GM23338 (cell line): ENCODE data around the gene ARHGEF11. TPM values are rescaled to one million over a fixed set of nuclear protein-coding genes. Genes with fewer than 3 reads are reported as not detected.

Experiments used
- ATAC-seq: fragments of 200-7000 bp; cut with Tn5 transposase; 3 replicates; pipeline ENCODE4 v1.9.1; 2020
- DNase-seq: peaks from one replicate; pipeline ENCODE4 v3.0.0-alpha.2; 2015; ENCODE audit warnings: low spot score
- H2AFZ ChIP-seq: fragments of 200-600 bp; sonication (generic); 2 replicates; pipeline ENCODE4 v1.8.0; 2016; ENCODE audit warnings: antibody characterized with exemption, mild to moderate bottlenecking, moderate library complexity
- H3F3A ChIP-seq: fragments of 200-600 bp; sonication (generic); replicated peaks from 2 replicates; pipeline ENCODE4 v1.8.0; 2017; ENCODE audit warnings: antibody characterized with exemption, mixed run types, low read depth
- H3K27ac ChIP-seq: fragments of 200-600 bp; sonication (generic); 2 replicates; pipeline ENCODE4 v1.6.1; 2016; ENCODE audit warnings: low read depth
- H3K27me3 ChIP-seq: fragments of 200-600 bp; sonication (generic); 2 replicates; pipeline ENCODE4 v1.8.0; 2016; ENCODE audit warnings: mild to moderate bottlenecking, mixed run types, moderate library complexity; ENCODE audit not compliant: insufficient read depth
- H3K36me3 ChIP-seq: fragments of 200-600 bp; sonication (generic); 2 replicates; pipeline ENCODE4 v1.8.0; 2016; ENCODE audit warnings: mild to moderate bottlenecking; ENCODE audit not compliant: insufficient read depth
- H3K4me1 ChIP-seq: fragments of 200-600 bp; sonication (generic); 2 replicates; pipeline ENCODE4 v1.8.0; 2016; ENCODE audit warnings: mild to moderate bottlenecking, moderate library complexity; ENCODE audit not compliant: insufficient read depth
- H3K4me2 ChIP-seq: fragments of 200-600 bp; sonication (generic); 2 replicates; pipeline ENCODE4 v1.7.1; 2017; ENCODE audit warnings: mixed run types
- H3K4me3 ChIP-seq: fragments of 200-600 bp; sonication (generic); 2 replicates; pipeline ENCODE4 v1.6.1; 2016; ENCODE audit warnings: mixed run types
- H3K79me2 ChIP-seq: fragments of 200-600 bp; sonication (generic); replicated peaks from 2 replicates; pipeline ENCODE4 v1.8.0; 2017; ENCODE audit warnings: mild to moderate bottlenecking; ENCODE audit not compliant: insufficient read depth
- H3K9me2 ChIP-seq: fragments of 200-600 bp; sonication (generic); 2 replicates; pipeline ENCODE4 v1.8.0; 2017; ENCODE audit not compliant: insufficient read depth
- H4K20me1 ChIP-seq: fragments of 200-600 bp; sonication (generic); replicated peaks from 2 replicates; pipeline ENCODE4 v1.8.0; 2017; ENCODE audit warnings: mild to moderate bottlenecking; ENCODE audit not compliant: insufficient read depth
- H3K27ac Mint-ChIP-seq: 2 replicates; pipeline ENCODE4 v1.8.0; 2020; ENCODE audit warnings: inconsistent platforms, mild to moderate bottlenecking, moderate library complexity, mixed read lengths
- H3K27me3 Mint-ChIP-seq: 3 replicates; pipeline ENCODE4 v1.8.0; 2022; ENCODE audit warnings: low read depth, mild to moderate bottlenecking, moderate library complexity, mixed read lengths, inconsistent platforms; ENCODE audit not compliant: insufficient read depth, poor library complexity
- H3K36me3 Mint-ChIP-seq: 3 replicates; pipeline ENCODE4 v1.8.0; 2021; ENCODE audit warnings: low read depth, mild to moderate bottlenecking, inconsistent platforms, moderate library complexity, mixed read lengths
- H3K4me1 Mint-ChIP-seq: 3 replicates; pipeline ENCODE4 v1.8.0; 2020; ENCODE audit warnings: mild to moderate bottlenecking, inconsistent platforms, mixed read lengths
- H3K4me3 Mint-ChIP-seq: 3 replicates; pipeline ENCODE4 v1.8.0; 2021; ENCODE audit warnings: moderate library complexity, mild to moderate bottlenecking, inconsistent platforms, mixed read lengths
- H3K9me3 Mint-ChIP-seq: 3 replicates; pipeline ENCODE4 v1.8.0; 2020; ENCODE audit warnings: moderate library complexity, mild to moderate bottlenecking, inconsistent platforms, mixed read lengths
- CREB1 ChIP-seq: fragments of 250-450 bp; sonication (Bioruptor Pico); IDR thresholded peaks from 2 replicates; pipeline ENCODE4 v1.5.0; 2020; ENCODE audit warnings: low read depth, mild to moderate bottlenecking, moderate library complexity
- ETS1 ChIP-seq: IDR thresholded peaks from 2 replicates; pipeline ENCODE4 v1.6.1; 2016; ENCODE audit warnings: antibody characterized with exemption
- EZH2 ChIP-seq: fragments of 200-600 bp; sonication (generic); IDR thresholded peaks from one replicate; pipeline ENCODE4 v1.8.0; 2017; ENCODE audit warnings: antibody characterized with exemption, mild to moderate bottlenecking, low read depth; ENCODE audit not compliant: unreplicated experiment
- EZH2phosphoT487 ChIP-seq: fragments of 200-600 bp; sonication (generic); IDR thresholded peaks from one replicate; pipeline ENCODE4 v1.8.1; 2018; ENCODE audit warnings: antibody characterized with exemption; ENCODE audit not compliant: unreplicated experiment
- JUNB ChIP-seq: IDR thresholded peaks from one replicate; pipeline ENCODE4 v1.6.1; 2016; ENCODE audit warnings: antibody characterized with exemption; ENCODE audit not compliant: unreplicated experiment
- POLR2AphosphoS5 ChIP-seq: IDR thresholded peaks from 2 replicates; pipeline ENCODE4 v1.6.1; 2016; ENCODE audit warnings: antibody characterized with exemption, low read depth
- REST ChIP-seq: IDR thresholded peaks from one replicate; pipeline ENCODE4 v1.6.1; 2018; ENCODE audit warnings: antibody characterized with exemption; ENCODE audit not compliant: unreplicated experiment
- ZNF462 ChIP-seq: fragments of 250-450 bp; sonication (Bioruptor Pico); IDR thresholded peaks from 2 replicates; pipeline ENCODE4 v1.5.0; 2020; ENCODE audit warnings: mild to moderate bottlenecking, moderate library complexity
- polyA plus RNA-seq: library from polyadenylated mRNA; unstranded; fragments of >200 nt; fragmentation: Nextera tagmentation; extraction: Ambion mirVana; gene quantifications from 2 replicates; pipeline ENCODE4 v1.2.1, GENCODE V29; 2016
- total RNA-seq: library from RNA; depleted of rRNA; stranded (reverse); fragments of >200 nt; shearing (Covaris generic); gene quantifications from 2 replicates; pipeline ENCODE4 v1.2.3, GENCODE V29; 2014

Gene ARHGEF11
- total and polyA plus RNA-seq, 2 experiments from 2014 or later = 12.3 to 33.7 TPM

- TF ChIP-seq ETS1 = no peak
These were observed 20.2 kb downstream of the ARHGEF11 start (continued) for GRCh38 chr1:157025385-157025784.

- no peaks in the 10 kb centered on the region for H3K27me3 Mint-ChIP-seq
- H3K27ac Mint-ChIP-seq = no peak overlapping the region
- no peak for ATAC-seq
- TF ChIP-seq REST (no peak), JUNB (no peak)
- Histone ChIP-seq H4K20me1 (0 out of 2 replicates have a peak, but pooled peaks cover 3% of the 10 kb centered on the region), H2AFZ (no peak overlapping the region), H3K4me3 (no peak overlapping the region), H3K27ac (no peak overlapping the region), H3K27me3 (no peaks in the 10 kb centered on the region), H3K79me2 (peaks cover 100% of the 10 kb centered on the region), H3K36me3 (no peaks in the 10 kb centered on the region), H3F3A (no peaks in the 10 kb centered on the region), H3K4me1 (peaks cover 5% of the 10 kb centered on the region; the same call in 1 of the 2 replicates), H3K4me2 (no peak overlapping the region), H3K9me2 (peaks cover 4% of the 10 kb centered on the region; the same call in 1 of the 2 replicates)
- no peak overlapping the region for H3K4me3 Mint-ChIP-seq
- no peak for DNase-seq
- peaks cover 9% of the 10 kb centered on the region for H3K4me1 Mint-ChIP-seq
- H3K9me3 Mint-ChIP-seq = peaks cover 29% of the 10 kb centered on the region
- H3K36me3 Mint-ChIP-seq = peaks cover 54% of the 10 kb centered on the region; the same call in 2 of the 3 replicates
These were observed 23.9 kb downstream of the ARHGEF11 start for GRCh38 chr1:157021688-157022087.

- Histone ChIP-seq H3K36me3 (no peaks in the 10 kb centered on the region), H3K27ac (no peak overlapping the region), H3K4me2 (no peak overlapping the region), H2AFZ (no peak overlapping the region), H4K20me1 (peaks cover 12% of the 10 kb centered on the region; the same call in 1 of the 2 replicates), H3K27me3 (no peaks in the 10 kb centered on the region), H3K4me1 (no peaks in the 10 kb centered on the region), H3K79me2 (peaks cover 96% of the 10 kb centered on the region), H3F3A (no peaks in the 10 kb centered on the region), H3K9me2 (peaks cover 4% of the 10 kb centered on the region; the same call in 1 of the 2 replicates), H3K4me3 (no peak overlapping the region)
- H3K9me3 Mint-ChIP-seq = peaks cover 29% of the 10 kb centered on the region
- ATAC-seq = no peak
- no peak for DNase-seq
- no peaks in the 10 kb centered on the region for H3K27me3 Mint-ChIP-seq
- no peak overlapping the region for H3K4me3 Mint-ChIP-seq
- H3K27ac Mint-ChIP-seq = no peak overlapping the region
- H3K4me1 Mint-ChIP-seq = no peaks in the 10 kb centered on the region
- H3K36me3 Mint-ChIP-seq = peaks cover 51% of the 10 kb centered on the region; the same call in 2 of the 3 replicates
- TF ChIP-seq ZNF462 (CRISPR knock-in tag) (no peak), ETS1 (no peak), CREB1 (CRISPR knock-in tag) (no peak), EZH2phosphoT487 (no peak), EZH2 (no peak), POLR2AphosphoS5 (no peak)
These were observed 26.1 kb downstream of the ARHGEF11 start for GRCh38 chr1:157019457-157019856.
